Measurements from ENCODE around the gene GLB1L3.

The GLB1L3 gene

GRCh38 chr11:134275534-134276395 is at the start of gene GLB1L3:
GLB1L3 (plus strand) TSS chr11:134276379; CDS start chr11:134276741, 362 bp downstream.
- DNase-seq (ENCODE audit: low read depth): peak; percentile 45
- peak within 1 kb of the TSS; percentile 47 for H3K4me3 ChIP-seq (ENCODE audit: low read depth, low read length)
- TF ChIP-seq CTCF (IDR thresholded peaks at IDR 0.05; ENCODE audit: insufficient read depth, low read depth, low read length, missing control alignments): peak; percentile 35

GRCh38 chr11:134226806-134227325 is 49.3 kb upstream of the GLB1L3 start:
- no peak overlapping the region for H3K4me3 ChIP-seq (ENCODE audit: low read depth, low read length)
- TF ChIP-seq CTCF (IDR thresholded peaks at IDR 0.05; ENCODE audit: insufficient read depth, low read depth, low read length, missing control alignments): no peak
- DNase-seq (ENCODE audit: low read depth): no peak

GRCh38 chr11:134228625-134229024 is 47.6 kb upstream of the GLB1L3 start:
- no peak overlapping the region for H3K4me3 ChIP-seq (ENCODE audit: low read depth, low read length)
- DNase-seq (ENCODE audit: low read depth): peak; percentile 90
- no peak for TF ChIP-seq CTCF (IDR thresholded peaks at IDR 0.05; ENCODE audit: insufficient read depth, low read depth, low read length, missing control alignments)

GRCh38 chr11:134229126-134229790 is 46.9 kb upstream of the GLB1L3 start:
- H3K4me3 ChIP-seq (ENCODE audit: low read depth, low read length): no peak overlapping the region
- no peak for DNase-seq (ENCODE audit: low read depth)
- TF ChIP-seq CTCF (IDR thresholded peaks at IDR 0.05; ENCODE audit: insufficient read depth, low read depth, low read length, missing control alignments): no peak

- no peak overlapping the region for H3K4me3 ChIP-seq (ENCODE audit: low read depth, low read length)
- DNase-seq (ENCODE audit: low read depth): peak; percentile 43
Observed at GRCh38 chr11:134230339-134230738, 45.8 kb upstream of the GLB1L3 start.

More at GRCh38 chr11:134230339-134230738, 45.8 kb upstream of the GLB1L3 start:
- TF ChIP-seq CTCF (IDR thresholded peaks at IDR 0.05; ENCODE audit: insufficient read depth, low read depth, low read length, missing control alignments): no peak

Data from GM12865 (cell line).